SIG-M5 treated with dmso at 0.1 percent for 504 hours (cell line): ENCODE measurements around the gene CSN3.

Experiments used
- DNase-seq: peaks from one replicate; lab custom pipeline; 2025; ENCODE audit not compliant: unreplicated experiment; lab: John Stamatoyannopoulos, UW

The CSN3 gene

GRCh38 chr4:70288651-70289050, 46.3 kb downstream of the CSN3 start:
- DNase-seq = no peak

- DNase-seq = no peak
These were observed 48.9 kb downstream of the CSN3 start for GRCh38 chr4:70291341-70291740.

DNA sequence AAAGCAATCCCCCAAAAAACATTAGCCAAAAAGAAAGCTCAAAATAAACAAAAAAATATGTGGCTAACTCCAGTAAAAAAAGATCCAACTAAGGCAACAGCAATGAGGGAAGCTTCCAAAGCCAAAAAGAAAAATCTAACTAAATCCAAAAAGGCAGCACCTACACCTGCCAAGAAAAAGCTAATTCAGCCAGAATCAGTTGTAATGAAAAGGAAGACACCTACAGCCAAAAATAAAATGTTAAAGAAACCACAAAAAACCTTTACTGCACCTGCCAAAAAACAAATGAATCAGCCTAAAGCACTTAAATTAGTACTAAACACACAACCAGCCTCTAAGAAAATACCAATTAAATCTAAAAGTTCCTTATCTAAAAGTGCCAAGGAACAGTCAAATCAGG, 55.2 kb downstream of the CSN3 start:
- no peak for DNase-seq

DNA sequence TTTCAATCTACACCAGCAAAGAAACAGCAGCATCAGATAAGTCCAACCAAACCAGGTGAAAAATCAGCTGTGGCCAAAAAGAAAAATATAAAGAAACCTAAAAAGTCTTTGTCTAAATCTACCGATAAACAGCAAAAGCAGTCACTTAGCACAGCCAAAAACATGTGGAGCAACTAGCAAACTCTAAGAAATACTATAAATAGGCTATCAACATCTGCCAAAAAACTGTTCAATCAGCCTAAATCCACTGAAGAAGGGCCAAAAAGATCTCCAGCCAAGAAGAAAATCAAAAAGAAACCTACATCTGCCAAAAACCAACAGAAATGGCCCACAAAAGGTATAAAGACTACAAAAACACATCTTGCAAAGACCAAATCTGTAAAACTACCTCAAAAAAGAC, 55.7 kb downstream of the CSN3 start:
- no peak for DNase-seq

- DNase-seq = no peak
These were observed 57.2 kb downstream of the CSN3 start for GRCh38 chr4:70299643-70300042.

- no peak for DNase-seq
These were observed 57.8 kb downstream of the CSN3 start for GRCh38 chr4:70300215-70300614.
